Hematopoietic multipotent progenitor cell treated with erythropoietin and hydrocortisone succinate and interleukin-3 and kit ligand, for 15 days (in vitro differentiated cells): ENCODE results near the gene CDH7.

ENCODE experiments used
- DNase-seq: peaks from one replicate; pipeline ENCODE4 v3.0.0-alpha.2; 2015; ENCODE audit warnings: low spot score

Gene CDH7

GRCh38 chr18:65750389-65751154 is at the start of gene CDH7:
Gene CDH7, plus strand, starts transcription at chr18:65751012. Its CDS starts 11,831 bp downstream, at chr18:65762843.
- no peak for DNase-seq

GRCh38 chr18:65704046-65704445 is 46.8 kb upstream of the CDH7 start:
- DNase-seq = no peak

- DNase-seq = no peak
These were observed 44.2 kb upstream of the CDH7 start for GRCh38 chr18:65706646-65707045.

- DNase-seq = no peak
These were observed 39.3 kb upstream of the CDH7 start for GRCh38 chr18:65711493-65711892.

GRCh38 chr18:65721619-65722018 is 29.2 kb upstream of the CDH7 start:
- no peak for DNase-seq

- DNase-seq = no peak
These were observed 25.4 kb upstream of the CDH7 start for GRCh38 chr18:65725251-65726050.

GRCh38 chr18:65735155-65735554 is 15.7 kb upstream of the CDH7 start:
- DNase-seq = no peak

- no peak for DNase-seq
These were observed 13.3 kb upstream of the CDH7 start for GRCh38 chr18:65737471-65737955.

- no peak for DNase-seq
These were observed 3.9 kb upstream of the CDH7 start for GRCh38 chr18:65746936-65747335.

- DNase-seq = no peak
These were observed 2.5 kb upstream of the CDH7 start for GRCh38 chr18:65748321-65748720.

- no peak for DNase-seq
These were observed 971 bp upstream of the CDH7 start for GRCh38 chr18:65749841-65750240.

GRCh38 chr18:65751155-65752085 is 608 bp downstream of the CDH7 start:
- no peak for DNase-seq

GRCh38 chr18:65752625-65753325 is 2.0 kb downstream of the CDH7 start:
- no peak for DNase-seq

- no peak for DNase-seq
These were observed 2.7 kb downstream of the CDH7 start for GRCh38 chr18:65753520-65753919.

GRCh38 chr18:65754121-65754520 is 3.3 kb downstream of the CDH7 start:
- no peak for DNase-seq

GRCh38 chr18:65755616-65756015 is 4.8 kb downstream of the CDH7 start:
- no peak for DNase-seq

- DNase-seq = no peak
These were observed 9.6 kb downstream of the CDH7 start for GRCh38 chr18:65760457-65760856.

- no peak for DNase-seq
These were observed 11.0 kb downstream of the CDH7 start for GRCh38 chr18:65761636-65762295.

GRCh38 chr18:65762556-65762955 is 11.7 kb downstream of the CDH7 start:
- no peak for DNase-seq

GRCh38 chr18:65767406-65767805 is 16.6 kb downstream of the CDH7 start:
- no peak for DNase-seq
